Naive thymus-derived CD8-positive, alpha-beta T cell (primary cell): ENCODE measurements around the gene NOX4. TPM values are rescaled to one million over a fixed set of nuclear protein-coding genes. Genes with fewer than 3 reads are reported as not detected.

Experiments used
- ATAC-seq, 2 donors: fragments of 150-1000 bp; cut with Tn5 transposase in 1 of 2; sonication (Bioruptor Pico), chemical (Tn5 transposase) in 1 of 2; 1 replicate in 1 of 2; 2 replicates in 1 of 2; pipeline ENCODE4 v1.10.0; 2021; ENCODE audit warnings: mild to moderate bottlenecking in 2 of 2, moderate library complexity in 2 of 2
- POLR2A ChIA-PET: fragments of 350-600 bp; sonication (Branson Sonifier 250); formaldehyde crosslinking; loops from one replicate; lab custom pipeline; 2021; ENCODE audit warnings: antibody characterized with exemption; lab: Charles Lee
- DNase-seq, 10 donors: peaks; one replicate each; pipeline versions ENCODE4 v3.0.0 to v3.0.0-alpha.2; 2020 to 2022
- H3K27ac Mint-ChIP-seq, 10 donors: one replicate each; pipeline ENCODE4 v1.8.0; 2020 to 2022; ENCODE audit warnings: mild to moderate bottlenecking in 10 of 10, mixed read lengths in 10 of 10, moderate library complexity in 4 of 10, inconsistent platforms in 1 of 10
- H3K27me3 Mint-ChIP-seq, 5 donors: one replicate each; pipeline ENCODE4 v1.8.0; 2021 to 2022; ENCODE audit warnings: mixed read lengths in 5 of 5
- H3K36me3 Mint-ChIP-seq, 3 donors: one replicate each; pipeline ENCODE4 v1.8.0; 2020 to 2022; ENCODE audit warnings: mixed read lengths in 3 of 3, mild to moderate bottlenecking in 2 of 3, inconsistent platforms in 1 of 3
- H3K4me1 Mint-ChIP-seq, 4 donors: one replicate each; pipeline ENCODE4 v1.8.0; 2021 to 2022; ENCODE audit warnings: mixed read lengths in 4 of 4
- H3K4me3 Mint-ChIP-seq, 10 donors: one replicate each; pipeline ENCODE4 v1.8.0; 2020 to 2022; ENCODE audit warnings: mild to moderate bottlenecking in 10 of 10, mixed read lengths in 10 of 10, moderate library complexity in 6 of 10, inconsistent platforms in 1 of 10
- H3K9me3 Mint-ChIP-seq, 9 donors: one replicate each; pipeline ENCODE4 v1.8.0; 2020 to 2022; ENCODE audit warnings: mixed read lengths in 9 of 9, mild to moderate bottlenecking in 3 of 9, inconsistent platforms in 1 of 9, moderate library complexity in 1 of 9
- polyA plus RNA-seq, 3 donors: library from polyadenylated mRNA; unstranded; fragments of 300-500 nt; fragmentation: Illumina TruSeq; gene quantifications; one replicate each; pipeline ENCODE4 v1.2.3, GENCODE V29; 2021
- total RNA-seq, 8 experiments: library from RNA in 2 of 8; stranded (reverse) in 2 of 8; gene quantifications; one replicate each; pipeline ENCODE4 v1.2.3 and lab custom pipeline; 2021 to 2026

The NOX4 gene
- total RNA-seq (not detected), polyA plus RNA-seq (not detected), total RNA-seq (lab: John Stamatoyannopoulos, UW) (0 to 0.13 (median 0) reads per million in 6 experiments)

GRCh38 chr11:89490981-89491690 lies at the start of gene NOX4:
Gene NOX4, minus strand, starts transcription at chr11:89491375. Its CDS starts 129 bp downstream, at chr11:89491246.
- POLR2A ChIA-PET: no interaction called here

GRCh38 chr11:89540826-89541225 lies 49.7 kb upstream of the NOX4 start:
- no peak for ATAC-seq
- peaks cover 0 to 2% (median 0%) of the 10 kb centered on the region in 5 donors for H3K27me3 Mint-ChIP-seq
- no peak overlapping the region for H3K4me3 Mint-ChIP-seq
- H3K36me3 Mint-ChIP-seq: no peaks in the 10 kb centered on the region
- POLR2A ChIA-PET: no interaction called here
- no peak for DNase-seq
- H3K4me1 Mint-ChIP-seq: no peaks in the 10 kb centered on the region
- peaks cover 0 to 6% (median 2%) of the 10 kb centered on the region in 9 donors for H3K9me3 Mint-ChIP-seq
- H3K27ac Mint-ChIP-seq: no peak overlapping the region

More at GRCh38 chr11:89490981-89491690, at the start of gene NOX4:
- DNase-seq: no peak
- Mint-ChIP-seq H3K27me3 (peaks cover 12 to 42% (median 18%) of the 10 kb centered on the region in 5 donors), H3K27ac (no peak within 1 kb of the TSS), H3K36me3 (no peaks in the 10 kb centered on the region), H3K4me1 (no peaks in the 10 kb centered on the region), H3K9me3 (peaks cover 0 to 8% (median 0%) of the 10 kb centered on the region in 9 donors), H3K4me3 (no peak within 1 kb of the TSS)
- peak in 1 of 2 donors; percentile 18 for ATAC-seq

GRCh38 chr11:89537936-89538335 lies 46.8 kb upstream of the NOX4 start:
- POLR2A ChIA-PET: no interaction called here
- H3K9me3 Mint-ChIP-seq: peaks cover 0 to 7% (median 4%) of the 10 kb centered on the region in 9 donors
- no peak overlapping the region for H3K4me3 Mint-ChIP-seq
- no peaks in the 10 kb centered on the region for H3K36me3 Mint-ChIP-seq
- peaks cover 0 to 2% (median 0%) of the 10 kb centered on the region in 5 donors for H3K27me3 Mint-ChIP-seq
- DNase-seq: no peak
- H3K27ac Mint-ChIP-seq: no peak overlapping the region
- no peaks in the 10 kb centered on the region for H3K4me1 Mint-ChIP-seq
- ATAC-seq: no peak

- POLR2A ChIA-PET: no interaction called here
- Mint-ChIP-seq H3K27ac (no peak overlapping the region), H3K27me3 (peaks cover 0 to 2% (median 0%) of the 10 kb centered on the region in 5 donors)
These were observed 45.8 kb upstream of the NOX4 start for GRCh38 chr11:89536926-89537325.

GRCh38 chr11:89535221-89535620 lies 44.0 kb upstream of the NOX4 start:
- ATAC-seq: no peak
- POLR2A ChIA-PET: no interaction called here
- Mint-ChIP-seq H3K27ac (no peak overlapping the region), H3K9me3 (peaks cover 0 to 7% (median 4%) of the 10 kb centered on the region in 9 donors), H3K4me1 (no peaks in the 10 kb centered on the region), H3K4me3 (no peak overlapping the region), H3K27me3 (peaks cover 0 to 2% (median 0%) of the 10 kb centered on the region in 5 donors), H3K36me3 (no peaks in the 10 kb centered on the region)
- no peak for DNase-seq

More at GRCh38 chr11:89536926-89537325, 45.8 kb upstream of the NOX4 start:
- DNase-seq (no peak), ATAC-seq (no peak)
- Mint-ChIP-seq H3K4me1 (no peaks in the 10 kb centered on the region), H3K36me3 (no peaks in the 10 kb centered on the region), H3K4me3 (no peak overlapping the region), H3K9me3 (peaks cover 0 to 7% (median 4%) of the 10 kb centered on the region in 9 donors)

GRCh38 chr11:89529626-89530380 lies 38.6 kb upstream of the NOX4 start:
- no peak for DNase-seq
- POLR2A ChIA-PET: no interaction called here
- peaks cover 0 to 10% (median 2%) of the 10 kb centered on the region in 9 donors for H3K9me3 Mint-ChIP-seq
- H3K4me3 Mint-ChIP-seq: no peak overlapping the region
- H3K27ac Mint-ChIP-seq: no peak overlapping the region
- H3K4me1 Mint-ChIP-seq: no peaks in the 10 kb centered on the region
- ATAC-seq: no peak
- H3K36me3 Mint-ChIP-seq: no peaks in the 10 kb centered on the region
- H3K27me3 Mint-ChIP-seq: no peaks in the 10 kb centered on the region

- Mint-ChIP-seq H3K27me3 (no peaks in the 10 kb centered on the region), H3K4me1 (no peaks in the 10 kb centered on the region), H3K27ac (no peak overlapping the region), H3K36me3 (no peaks in the 10 kb centered on the region), H3K4me3 (no peak overlapping the region), H3K9me3 (peaks cover 0 to 6% (median 1%) of the 10 kb centered on the region in 9 donors)
- ATAC-seq (no peak), DNase-seq (no peak)
- POLR2A ChIA-PET: no interaction called here
These were observed 30.6 kb upstream of the NOX4 start for GRCh38 chr11:89521792-89522191.

- DNase-seq (no peak), ATAC-seq (no peak)
- POLR2A ChIA-PET: no interaction called here
- H3K27ac Mint-ChIP-seq: no peak overlapping the region
- H3K4me1 Mint-ChIP-seq: no peaks in the 10 kb centered on the region
- H3K4me3 Mint-ChIP-seq: no peak overlapping the region
- no peaks in the 10 kb centered on the region for H3K27me3 Mint-ChIP-seq
- no peaks in the 10 kb centered on the region for H3K36me3 Mint-ChIP-seq
- peaks cover 0 to 5% (median 1%) of the 10 kb centered on the region in 9 donors for H3K9me3 Mint-ChIP-seq
These were observed 30.1 kb upstream of the NOX4 start for GRCh38 chr11:89521294-89521693.

GRCh38 chr11:89516496-89516895 lies 25.3 kb upstream of the NOX4 start:
- POLR2A ChIA-PET: no interaction called here
- Mint-ChIP-seq H3K27ac (no peak overlapping the region), H3K27me3 (no peaks in the 10 kb centered on the region), H3K4me3 (no peak overlapping the region), H3K9me3 (peaks cover 0 to 21% (median 8%) of the 10 kb centered on the region in 9 donors), H3K4me1 (no peaks in the 10 kb centered on the region), H3K36me3 (no peaks in the 10 kb centered on the region)
- DNase-seq (no peak), ATAC-seq (no peak)

- ATAC-seq: no peak
- Mint-ChIP-seq H3K9me3 (peaks cover 0 to 27% (median 0%) of the 10 kb centered on the region in 9 donors), H3K4me3 (no peak overlapping the region), H3K4me1 (no peaks in the 10 kb centered on the region), H3K27me3 (peaks cover 0 to 4% (median 0%) of the 10 kb centered on the region in 5 donors), H3K27ac (no peak overlapping the region), H3K36me3 (no peaks in the 10 kb centered on the region)
- no peak for DNase-seq
- POLR2A ChIA-PET: no interaction called here
These were observed 17.4 kb upstream of the NOX4 start for GRCh38 chr11:89508544-89508943.

GRCh38 chr11:89504270-89504669 lies 13.1 kb upstream of the NOX4 start:
- peaks cover 0 to 4% (median 0%) of the 10 kb centered on the region in 5 donors for H3K27me3 Mint-ChIP-seq
- ATAC-seq (no peak), DNase-seq (no peak)
- POLR2A ChIA-PET: no interaction called here
- no peaks in the 10 kb centered on the region for H3K4me1 Mint-ChIP-seq
- H3K4me3 Mint-ChIP-seq: no peak overlapping the region
- H3K27ac Mint-ChIP-seq: no peak overlapping the region
- H3K9me3 Mint-ChIP-seq: peaks cover 0 to 14% (median 0%) of the 10 kb centered on the region in 9 donors
- H3K36me3 Mint-ChIP-seq: no peaks in the 10 kb centered on the region

- DNase-seq: no peak
- ATAC-seq: no peak
- Mint-ChIP-seq H3K36me3 (no peaks in the 10 kb centered on the region), H3K9me3 (peaks cover 0 to 10% (median 0%) of the 10 kb centered on the region in 9 donors), H3K27ac (no peak overlapping the region), H3K4me3 (no peak overlapping the region), H3K27me3 (peaks cover 0 to 4% (median 0%) of the 10 kb centered on the region in 5 donors), H3K4me1 (no peaks in the 10 kb centered on the region)
- POLR2A ChIA-PET: no interaction called here
These were observed 12.2 kb upstream of the NOX4 start for GRCh38 chr11:89503422-89503821.

- H3K27me3 Mint-ChIP-seq: peaks cover 0 to 4% (median 0%) of the 10 kb centered on the region in 5 donors
- ATAC-seq (no peak), DNase-seq (no peak)
- H3K4me3 Mint-ChIP-seq: no peak overlapping the region
- peaks cover 0 to 9% (median 0%) of the 10 kb centered on the region in 9 donors for H3K9me3 Mint-ChIP-seq
- H3K4me1 Mint-ChIP-seq: no peaks in the 10 kb centered on the region
- no peaks in the 10 kb centered on the region for H3K36me3 Mint-ChIP-seq
- H3K27ac Mint-ChIP-seq: no peak overlapping the region
- POLR2A ChIA-PET: no interaction called here
These were observed 11.1 kb upstream of the NOX4 start for GRCh38 chr11:89502301-89502700.
